Skin of body (tissue), 2 donors: ENCODE measurements around the gene TAB2. TPM values are rescaled to one million over a fixed set of nuclear protein-coding genes. Genes with fewer than 3 reads are reported as not detected.

ENCODE experiments used
- DNase-seq: peaks from one replicate; lab custom pipeline; 2025; lab: John Stamatoyannopoulos, UW
- total RNA-seq: library from RNA; depleted of rRNA; stranded (reverse); fragments of >200 nt; gene quantifications from one replicate; pipeline ENCODE4 v1.2.3, GENCODE V29; 2014

TAB2 gene, protein sequence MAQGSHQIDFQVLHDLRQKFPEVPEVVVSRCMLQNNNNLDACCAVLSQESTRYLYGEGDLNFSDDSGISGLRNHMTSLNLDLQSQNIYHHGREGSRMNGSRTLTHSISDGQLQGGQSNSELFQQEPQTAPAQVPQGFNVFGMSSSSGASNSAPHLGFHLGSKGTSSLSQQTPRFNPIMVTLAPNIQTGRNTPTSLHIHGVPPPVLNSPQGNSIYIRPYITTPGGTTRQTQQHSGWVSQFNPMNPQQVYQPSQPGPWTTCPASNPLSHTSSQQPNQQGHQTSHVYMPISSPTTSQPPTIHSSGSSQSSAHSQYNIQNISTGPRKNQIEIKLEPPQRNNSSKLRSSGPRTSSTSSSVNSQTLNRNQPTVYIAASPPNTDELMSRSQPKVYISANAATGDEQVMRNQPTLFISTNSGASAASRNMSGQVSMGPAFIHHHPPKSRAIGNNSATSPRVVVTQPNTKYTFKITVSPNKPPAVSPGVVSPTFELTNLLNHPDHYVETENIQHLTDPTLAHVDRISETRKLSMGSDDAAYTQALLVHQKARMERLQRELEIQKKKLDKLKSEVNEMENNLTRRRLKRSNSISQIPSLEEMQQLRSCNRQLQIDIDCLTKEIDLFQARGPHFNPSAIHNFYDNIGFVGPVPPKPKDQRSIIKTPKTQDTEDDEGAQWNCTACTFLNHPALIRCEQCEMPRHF
- 41.1 TPM for total RNA-seq

DNA sequence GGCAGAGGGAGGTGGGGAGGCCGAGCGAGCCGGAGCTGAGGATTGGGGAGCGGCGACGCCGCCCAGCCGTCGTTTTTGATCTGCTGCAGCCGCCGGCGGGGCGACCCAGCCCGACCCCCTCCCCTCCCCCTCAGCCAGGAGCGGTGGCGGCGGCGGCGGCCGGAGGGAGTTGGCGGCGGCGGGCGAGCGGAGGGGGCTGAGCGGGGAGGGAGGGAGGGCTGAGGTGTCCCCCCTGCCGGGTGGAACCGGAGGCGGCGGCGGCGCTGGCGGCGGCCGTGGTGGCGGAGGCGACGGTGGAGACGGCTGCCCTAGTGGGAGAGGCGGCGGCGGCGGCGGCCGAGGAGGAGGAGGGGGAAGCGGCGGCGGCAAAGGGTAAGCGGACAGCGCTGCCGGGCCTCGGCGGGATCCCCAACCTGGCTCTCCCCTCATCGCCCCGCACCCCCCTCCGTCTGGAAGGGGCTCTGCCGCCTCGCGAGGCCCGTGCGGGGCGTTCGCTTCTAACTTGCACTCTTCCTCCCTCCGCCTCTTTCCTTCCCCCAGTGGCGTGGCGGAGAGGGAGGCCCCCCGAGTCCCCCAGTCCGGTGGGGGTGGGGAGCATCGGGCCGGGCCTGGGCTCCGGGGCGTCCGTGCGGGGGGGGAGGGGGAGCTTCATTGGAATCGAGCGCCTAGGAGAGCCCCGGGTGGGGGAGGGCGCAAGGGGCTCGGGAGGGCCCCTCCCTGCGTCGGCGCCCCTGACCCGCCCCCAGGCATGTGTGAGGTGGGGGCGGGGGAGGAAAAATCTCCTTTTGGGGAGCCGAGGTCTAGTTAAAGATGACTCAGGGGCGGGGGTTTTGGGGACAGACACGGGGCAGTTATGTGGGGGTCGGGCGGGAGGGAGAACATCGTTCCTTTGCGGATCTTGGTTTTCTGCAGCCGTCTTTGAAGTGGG lies at the start of gene TAB2:
TSS of gene TAB2 (plus strand) at position 69 of the 928 bp plus-strand sequence. CDS start 52,286 bp downstream, outside the sequence.
- DNase-seq = peak; percentile 5

DNA sequence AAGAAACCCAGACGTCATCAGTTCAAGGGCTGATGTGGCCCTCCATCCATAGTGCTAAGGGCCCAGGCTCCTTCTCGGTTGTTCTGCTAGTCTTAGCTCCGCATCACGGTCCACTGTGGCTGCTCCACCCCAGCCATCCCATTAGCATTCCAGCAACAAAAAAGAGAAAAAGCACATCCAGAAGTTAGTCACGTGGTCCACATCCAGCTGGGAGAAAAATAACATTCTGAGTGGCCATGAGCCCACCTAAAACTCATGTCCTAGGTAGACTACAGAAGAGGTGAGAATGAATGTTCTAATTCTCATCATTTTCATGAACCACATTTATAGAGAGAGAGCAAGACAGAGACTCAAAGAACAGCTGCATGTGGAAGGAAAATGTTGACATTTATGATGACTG lies 49.4 kb upstream of the TAB2 start:
- no peak for DNase-seq

DNA sequence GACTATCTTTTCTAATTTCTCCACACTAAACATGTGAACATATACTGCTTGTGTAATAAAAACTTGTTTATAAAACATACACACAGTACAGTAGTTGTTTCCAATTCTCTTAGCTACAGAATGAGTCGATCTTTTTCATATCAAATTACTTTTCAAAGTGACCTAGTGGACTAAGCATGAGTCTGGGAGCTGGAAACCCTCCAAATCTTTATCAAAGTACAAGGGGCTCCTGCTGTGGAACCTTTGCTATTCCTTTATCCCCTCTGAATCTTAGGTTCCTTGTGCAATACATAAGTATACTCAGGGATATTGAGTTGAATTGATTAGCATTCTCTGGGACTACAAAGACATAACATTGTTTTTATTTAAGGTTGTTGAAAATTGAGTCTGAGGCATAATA lies 48.7 kb upstream of the TAB2 start:
- no peak for DNase-seq

DNA sequence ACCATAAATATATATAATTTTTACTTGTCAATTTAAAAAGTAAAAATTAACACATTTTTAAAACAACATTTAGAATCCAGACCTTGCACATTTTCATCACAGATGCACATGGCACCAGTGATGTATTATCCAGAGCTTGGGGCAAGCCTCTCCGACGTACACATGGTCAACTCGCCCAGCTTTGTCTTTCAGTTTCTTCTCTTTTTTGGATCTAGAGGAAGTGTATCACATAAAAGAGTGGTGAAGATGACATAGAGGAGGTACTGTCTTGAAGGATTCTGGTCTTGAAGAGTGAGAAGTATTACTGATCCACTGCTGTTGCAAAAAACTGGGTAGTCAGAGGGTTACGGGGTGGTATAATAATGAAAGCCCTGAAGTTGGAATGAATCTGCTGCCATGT lies 46.9 kb upstream of the TAB2 start:
- DNase-seq = no peak

DNA sequence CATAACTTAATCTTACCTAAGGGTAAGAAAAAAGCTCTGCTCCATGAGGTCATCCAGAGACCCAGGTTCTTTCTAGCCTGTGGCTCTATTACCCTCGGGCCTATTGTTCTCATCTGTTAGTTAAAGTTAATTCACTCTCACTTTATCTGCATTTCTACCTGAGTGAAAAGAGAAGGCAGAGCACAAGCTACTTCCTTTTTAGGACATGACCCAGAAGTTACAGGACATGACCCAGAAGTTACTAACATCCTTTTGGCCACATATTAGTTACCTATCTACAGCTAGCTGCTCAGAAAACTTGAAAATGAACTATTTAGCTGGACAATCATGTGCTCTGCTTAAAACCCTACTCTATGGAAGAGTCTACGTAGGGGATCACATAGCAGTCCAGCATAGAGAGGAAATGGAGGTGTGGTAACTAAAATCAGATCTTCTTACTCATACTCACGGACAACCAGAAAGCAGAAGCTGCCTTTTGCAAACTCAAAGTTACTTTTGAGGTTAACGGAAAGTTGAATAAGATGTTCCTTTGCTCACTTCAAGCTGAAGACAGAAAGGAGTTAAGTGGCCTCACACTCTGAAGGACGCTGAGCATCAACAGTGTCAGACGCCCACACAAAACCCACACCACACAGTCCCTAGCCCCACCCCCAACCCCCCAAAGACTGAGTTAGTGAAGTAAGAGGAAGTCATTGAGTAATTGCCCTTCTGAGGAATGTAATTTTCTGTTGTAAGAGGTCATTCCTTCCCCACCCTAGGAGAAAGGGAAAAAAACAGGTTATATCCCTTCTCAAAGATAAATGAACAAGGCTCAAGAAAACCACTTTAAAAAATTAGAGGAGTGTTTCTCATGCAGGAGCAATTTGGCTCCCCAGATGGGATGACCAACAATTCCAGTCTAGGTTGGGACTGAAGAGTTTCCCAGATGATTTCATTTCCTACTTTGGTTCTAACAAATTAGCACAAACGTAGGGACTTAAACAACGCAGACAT lies 45.9 kb upstream of the TAB2 start:
- DNase-seq = no peak

DNA sequence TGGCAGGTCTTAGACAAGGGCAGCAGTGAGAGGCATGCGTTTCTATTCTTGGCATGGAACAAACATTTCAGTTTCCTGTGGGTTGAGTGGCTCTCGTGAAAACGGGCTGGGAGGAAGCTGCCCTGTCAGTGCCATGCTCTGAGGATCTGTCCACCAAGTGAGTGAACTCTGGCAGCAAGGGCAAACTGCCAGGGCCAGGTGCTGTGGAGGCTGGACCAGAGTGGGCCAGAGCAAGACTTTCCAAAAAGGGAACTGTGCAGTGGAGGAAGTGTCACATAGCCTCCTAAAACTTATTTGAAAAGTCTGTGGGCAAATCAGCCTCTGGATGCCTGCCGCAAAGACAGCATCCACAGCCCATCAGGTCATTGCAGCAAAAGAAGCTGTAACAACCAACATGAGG lies 44.2 kb upstream of the TAB2 start:
- DNase-seq = no peak

DNA sequence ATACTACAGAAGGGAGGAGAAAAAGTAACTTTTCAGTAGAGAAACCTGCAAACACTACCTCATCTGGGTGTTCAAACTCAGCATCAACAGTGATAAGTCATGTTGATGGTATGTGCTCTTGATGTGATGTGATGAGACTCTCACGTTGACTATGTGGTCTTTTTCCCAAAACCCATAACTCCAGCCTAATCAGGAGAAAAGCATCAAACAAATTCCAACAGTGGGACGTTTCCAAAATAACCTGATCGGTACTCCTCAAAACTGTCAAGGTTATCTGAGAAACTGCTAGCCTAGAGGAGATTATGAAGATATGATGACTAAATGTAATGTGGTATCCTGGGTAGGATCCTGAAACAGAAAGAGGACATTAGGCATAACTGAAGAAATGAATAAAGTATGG lies 41.9 kb upstream of the TAB2 start:
- DNase-seq = no peak

DNA sequence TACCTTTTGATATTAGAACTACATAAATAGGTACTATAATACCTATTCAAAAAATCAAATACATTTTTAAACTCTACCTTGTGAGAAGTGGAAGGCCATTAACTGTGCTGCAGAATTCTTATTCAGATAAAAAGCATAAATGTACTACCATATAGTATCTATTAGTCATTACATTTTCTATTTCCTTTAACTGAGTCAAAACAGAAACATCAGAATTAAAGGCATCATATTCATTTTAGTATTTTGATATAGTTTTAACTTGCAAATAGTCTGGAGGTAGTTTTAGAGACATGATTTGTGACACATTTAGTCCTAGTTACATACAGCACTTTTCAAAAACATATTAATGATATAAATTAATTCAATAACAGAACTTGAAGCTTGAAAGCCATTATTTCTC lies 39.9 kb upstream of the TAB2 start:
- DNase-seq = no peak

DNA sequence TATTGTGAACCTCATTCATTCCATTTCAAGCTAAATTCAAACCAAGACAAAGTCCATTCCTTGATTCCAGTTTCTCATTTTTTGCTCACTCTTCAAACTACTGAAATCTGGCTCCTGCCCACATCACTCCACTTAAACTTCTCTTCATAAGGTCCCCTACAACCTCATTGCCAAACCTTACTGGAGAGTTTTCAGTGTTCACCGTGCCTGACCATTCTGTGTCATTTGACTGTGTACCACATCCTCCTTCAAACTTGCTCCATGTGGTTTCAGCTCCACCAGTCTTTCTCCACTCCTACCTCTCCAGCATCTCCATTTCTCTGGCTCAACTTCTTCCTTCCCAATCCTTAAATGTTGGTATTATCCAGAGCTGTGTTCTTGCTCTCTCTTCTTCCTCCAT lies 38.5 kb upstream of the TAB2 start:
- DNase-seq = no peak

DNA sequence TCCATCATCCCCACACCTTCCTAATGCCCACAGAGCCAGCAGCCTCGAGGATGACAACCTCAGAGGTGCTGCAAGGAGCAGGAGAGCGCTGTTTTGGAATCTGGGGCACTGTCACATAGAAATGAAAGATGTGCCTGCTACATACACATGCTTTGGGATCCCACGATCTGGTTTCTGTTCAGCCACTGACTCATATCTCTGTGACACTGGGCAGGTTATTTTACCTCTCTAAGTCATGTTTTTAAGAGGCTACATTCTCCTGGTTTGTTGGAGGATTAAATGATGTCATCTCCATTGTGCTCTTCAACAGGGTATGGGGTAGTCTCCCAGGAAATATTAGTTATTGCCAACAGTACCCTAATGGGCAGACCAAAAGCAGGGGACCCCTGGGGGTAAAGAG lies 32.6 kb upstream of the TAB2 start:
- DNase-seq = no peak

DNA sequence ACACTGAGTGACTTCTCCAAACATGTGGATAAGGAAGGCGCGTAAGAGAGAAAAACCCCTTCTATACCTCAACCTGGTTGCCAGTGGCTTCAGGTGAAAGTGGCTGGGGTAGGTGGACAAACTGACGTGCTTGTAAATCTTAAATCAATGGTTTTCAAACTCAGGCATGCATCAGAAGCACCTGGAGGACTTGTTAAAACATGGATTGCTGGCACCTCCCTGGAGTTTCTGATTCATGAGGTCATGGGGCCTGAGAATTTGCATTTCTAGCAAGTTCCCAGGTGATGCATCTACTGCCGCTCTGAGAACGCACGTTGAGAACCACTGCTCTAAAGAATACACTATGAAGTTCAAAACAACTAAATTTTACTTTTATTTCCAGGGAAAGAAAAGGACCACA lies 31.9 kb upstream of the TAB2 start:
- no peak for DNase-seq

DNA sequence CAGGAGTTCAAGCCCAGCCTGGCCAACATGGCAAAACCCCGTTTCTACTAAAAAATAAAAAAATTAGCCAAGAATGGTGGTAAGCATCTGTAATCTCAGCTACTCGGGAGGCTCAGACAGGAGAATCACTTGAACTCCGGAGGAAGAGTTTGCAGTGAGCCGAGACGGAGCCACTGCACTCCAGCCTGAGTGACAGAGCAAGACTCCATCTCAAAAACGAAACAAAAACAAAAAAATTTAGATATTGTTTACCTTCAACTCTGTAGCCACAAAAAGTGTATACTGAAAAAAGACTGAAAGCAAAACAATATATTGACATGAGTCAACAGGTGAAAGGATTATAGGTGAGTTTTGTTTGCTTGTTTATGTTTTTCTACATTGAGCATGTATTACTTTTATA lies 30.6 kb upstream of the TAB2 start:
- DNase-seq = no peak

DNA sequence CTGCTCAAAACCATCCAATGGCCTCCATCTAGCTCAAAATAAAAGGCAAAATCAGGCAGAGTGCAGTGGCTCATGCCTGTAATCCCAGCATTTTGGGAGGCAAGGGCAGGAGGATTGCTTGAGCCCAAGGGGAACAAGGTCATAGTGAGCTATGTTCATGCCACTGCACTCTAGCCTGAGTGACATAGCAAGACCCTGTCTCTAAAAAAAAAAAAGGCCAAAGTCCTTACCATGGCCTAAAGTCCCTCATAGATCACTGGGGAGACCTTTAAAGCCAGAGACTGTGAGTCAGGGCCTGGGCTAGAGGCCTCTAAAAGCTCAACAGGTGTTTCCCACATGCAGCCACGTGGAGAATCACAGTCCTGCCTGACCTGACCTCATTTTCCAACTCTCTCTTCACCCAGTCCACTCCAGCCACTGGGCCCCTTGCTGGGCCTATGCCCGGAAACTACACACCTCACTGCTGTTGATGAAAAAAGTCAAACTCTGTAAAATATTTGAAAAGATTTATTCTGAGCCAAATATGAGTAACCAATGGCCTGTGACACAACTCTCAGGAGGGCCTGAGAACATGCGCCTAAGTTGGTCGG lies 28.2 kb upstream of the TAB2 start:
- no peak for DNase-seq

DNA sequence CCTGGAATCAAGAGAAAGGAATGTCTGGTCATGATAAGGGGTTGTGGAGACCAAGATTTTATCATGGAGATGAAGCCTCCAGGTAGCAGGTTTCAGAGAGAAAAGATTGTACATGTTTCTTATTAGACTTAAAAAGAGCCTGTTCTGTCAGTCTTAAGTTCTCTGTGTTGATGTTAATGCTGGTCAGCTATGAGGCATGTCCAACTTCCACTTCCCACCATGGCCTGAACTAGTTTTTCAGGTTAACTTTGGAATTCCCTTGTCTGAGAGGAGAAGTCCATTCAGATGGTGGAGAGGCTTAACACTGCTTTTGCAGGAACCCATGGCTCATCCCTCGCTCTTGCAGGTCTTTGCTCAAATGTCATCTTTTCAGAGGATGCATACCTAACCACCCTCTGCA lies 27.5 kb upstream of the TAB2 start:
- DNase-seq = no peak

DNA sequence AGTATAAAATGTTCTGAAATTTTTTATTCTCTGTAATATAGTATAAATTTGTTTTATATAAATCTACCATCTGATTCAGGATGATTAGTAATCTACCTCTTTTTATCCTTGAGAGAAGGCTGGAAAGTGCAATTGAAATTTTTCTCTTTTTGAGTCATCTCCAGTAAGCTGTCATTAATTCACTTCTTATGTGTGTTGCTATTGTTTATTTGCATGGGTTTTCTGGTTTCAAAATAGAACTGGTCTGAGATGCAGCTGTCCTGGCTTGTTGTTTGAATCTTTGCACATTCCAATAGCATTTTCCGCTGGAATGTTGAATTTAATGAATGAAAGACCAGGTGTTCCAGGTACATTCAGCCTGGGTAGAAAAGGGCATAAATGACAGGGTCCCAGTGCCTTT lies 24.3 kb upstream of the TAB2 start:
- DNase-seq = no peak

DNA sequence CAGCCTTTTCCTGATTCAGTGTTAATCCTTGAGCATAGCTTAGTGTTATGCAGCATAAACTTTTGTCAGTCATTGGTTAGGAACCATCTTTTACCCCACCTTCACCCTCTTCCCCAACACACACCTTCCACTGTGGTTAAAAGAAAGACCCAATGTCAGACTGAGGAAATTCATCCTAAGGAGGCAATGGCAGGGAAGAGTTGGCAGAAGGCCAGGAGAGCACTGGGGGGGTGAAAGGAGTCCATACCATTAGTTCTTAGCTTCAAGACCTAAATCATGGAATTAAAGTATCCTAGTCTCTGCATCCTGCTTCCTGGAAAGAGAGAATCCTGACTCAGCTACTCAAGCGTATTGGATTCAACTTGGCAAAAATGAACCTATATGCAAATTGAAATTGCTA lies 16.9 kb upstream of the TAB2 start:
- no peak for DNase-seq

DNA sequence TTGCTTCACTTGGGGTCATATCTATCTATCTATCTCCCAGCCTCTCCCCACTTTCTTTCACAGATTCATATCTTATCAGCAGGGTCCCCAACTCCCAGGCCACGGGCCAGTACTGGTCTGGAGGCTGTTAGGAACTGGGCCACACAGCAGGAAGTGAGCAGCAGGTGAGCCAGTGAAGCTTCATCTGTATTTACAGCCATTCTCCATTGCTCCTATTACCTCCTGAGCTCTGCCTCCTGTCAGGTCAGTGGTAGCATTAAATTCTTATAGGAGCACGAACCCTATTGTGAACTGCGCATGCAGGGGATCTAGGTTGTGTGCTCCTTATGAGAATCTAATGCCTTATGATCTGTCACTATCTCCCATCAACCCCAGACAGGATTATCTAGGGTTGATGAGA lies 14.8 kb upstream of the TAB2 start:
- DNase-seq = no peak

DNA sequence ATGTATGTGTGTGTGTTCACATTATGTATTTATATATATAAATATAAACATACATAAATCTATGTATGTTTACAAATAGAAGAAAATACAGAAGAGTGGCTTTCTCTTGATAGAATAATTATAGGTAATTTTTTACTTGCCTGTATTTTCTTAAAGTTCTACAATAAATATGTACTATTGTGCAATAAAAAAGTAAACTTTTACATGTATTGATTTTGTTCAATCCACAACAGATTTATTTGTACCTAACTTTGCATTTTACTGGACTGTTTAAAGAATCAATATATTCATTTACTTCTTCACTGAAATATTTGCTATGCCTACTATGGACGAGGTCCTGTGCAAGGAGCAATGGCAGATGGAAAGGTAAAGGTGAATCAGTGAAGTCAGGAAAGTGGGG lies 14.0 kb upstream of the TAB2 start:
- no peak for DNase-seq

DNA sequence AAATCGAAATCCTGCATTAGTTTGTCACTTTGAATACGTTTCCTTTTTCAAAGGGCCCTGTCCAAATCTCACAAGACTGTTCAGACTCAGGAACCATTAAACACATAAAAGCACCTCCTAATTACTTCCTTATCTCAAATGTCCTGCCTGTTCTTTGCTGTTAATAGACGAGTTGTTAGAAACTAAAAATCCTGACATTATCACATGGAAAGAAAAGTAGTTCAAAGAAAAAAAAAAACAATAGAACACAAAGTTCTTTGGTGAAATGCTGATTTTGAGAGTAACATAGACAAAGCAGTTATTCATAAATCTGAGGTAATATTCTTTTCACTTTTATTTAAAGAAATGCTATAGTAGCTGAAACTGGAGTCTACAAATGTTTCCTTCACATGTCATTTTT lies 12.1 kb upstream of the TAB2 start:
- DNase-seq = no peak

DNA sequence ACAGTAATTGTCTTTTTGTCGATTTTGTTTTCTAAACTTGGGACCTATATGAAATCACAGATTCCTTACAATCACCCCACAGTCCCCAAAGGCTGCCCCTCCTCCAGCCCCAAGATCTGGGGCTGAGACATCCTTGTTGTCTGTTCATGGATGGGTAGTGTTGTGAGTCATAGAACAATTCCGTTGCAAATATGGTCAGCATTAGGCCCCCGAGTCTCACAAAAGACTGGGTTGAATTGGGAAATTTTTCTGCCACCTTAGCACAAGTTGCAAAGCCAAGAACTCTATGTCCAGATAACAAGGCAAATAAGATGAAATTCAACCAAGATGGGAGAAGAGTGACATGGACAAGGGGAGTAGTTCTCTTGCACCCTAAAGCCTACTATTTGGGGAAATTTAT lies 10.5 kb upstream of the TAB2 start:
- DNase-seq = no peak
